Measurements from ENCODE around the gene CYB5D1.

DNA sequence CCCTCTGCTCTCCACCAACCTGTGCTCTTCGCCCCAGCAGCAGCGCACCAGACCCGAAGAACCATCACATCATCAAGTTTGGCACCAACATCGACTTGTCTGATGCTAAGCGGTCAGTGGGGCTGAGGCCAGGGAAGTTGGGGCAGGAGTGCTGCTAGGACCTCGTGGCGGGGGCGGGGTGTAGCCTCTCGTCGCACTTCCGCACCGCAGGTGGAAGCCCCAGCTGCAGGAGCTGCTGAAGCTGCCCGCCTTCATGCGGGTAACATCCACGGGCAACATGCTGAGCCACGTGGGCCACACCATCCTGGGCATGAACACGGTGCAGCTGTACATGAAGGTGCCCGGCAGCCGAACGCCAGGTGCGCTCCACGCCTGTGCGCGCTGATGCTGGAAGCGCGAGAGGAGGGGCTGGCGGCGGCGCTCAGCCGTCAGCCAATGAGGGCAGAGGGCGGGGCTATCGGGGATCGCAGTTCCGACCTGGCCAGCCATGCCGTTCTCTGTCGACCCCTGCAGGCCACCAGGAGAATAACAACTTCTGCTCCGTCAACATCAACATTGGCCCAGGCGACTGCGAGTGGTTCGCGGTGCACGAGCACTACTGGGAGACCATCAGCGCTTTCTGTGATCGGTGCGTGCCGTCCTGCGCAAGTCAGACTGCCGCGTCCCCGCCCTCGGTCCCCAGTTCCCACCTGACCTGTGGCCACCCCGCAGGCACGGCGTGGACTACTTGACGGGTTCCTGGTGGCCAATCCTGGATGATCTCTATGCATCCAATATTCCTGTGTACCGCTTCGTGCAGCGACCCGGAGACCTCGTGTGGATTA, 6.2 kb upstream of the CYB5D1 start:
- TF ChIP-seq ZNF8 (CRISPR knock-in tag; IDR thresholded peaks at IDR 0.05) (no peak), TCF4 (CRISPR knock-in tag; IDR thresholded peaks at IDR 0.05; ENCODE audit: borderline replicate concordance) (no peak), SNAI2 (CRISPR knock-in tag; IDR thresholded peaks at IDR 0.05) (no peak), PPARA (CRISPR knock-in tag; IDR thresholded peaks at IDR 0.05; ENCODE audit: borderline replicate concordance) (no peak), ZNF565 (CRISPR knock-in tag; conservative IDR thresholded peaks at IDR 0.05; ENCODE audit: low read depth) (no peak), CSDC2 (CRISPR knock-in tag; IDR thresholded peaks at IDR 0.05) (no peak), ZC3H10 (CRISPR knock-in tag; IDR thresholded peaks at IDR 0.05) (no peak), BACH2 (CRISPR knock-in tag; IDR thresholded peaks at IDR 0.05; ENCODE audit: borderline replicate concordance) (no peak), ZFP3 (CRISPR knock-in tag; IDR thresholded peaks at IDR 0.05) (no peak)
- TF ChIP-seq, protein P1, sequence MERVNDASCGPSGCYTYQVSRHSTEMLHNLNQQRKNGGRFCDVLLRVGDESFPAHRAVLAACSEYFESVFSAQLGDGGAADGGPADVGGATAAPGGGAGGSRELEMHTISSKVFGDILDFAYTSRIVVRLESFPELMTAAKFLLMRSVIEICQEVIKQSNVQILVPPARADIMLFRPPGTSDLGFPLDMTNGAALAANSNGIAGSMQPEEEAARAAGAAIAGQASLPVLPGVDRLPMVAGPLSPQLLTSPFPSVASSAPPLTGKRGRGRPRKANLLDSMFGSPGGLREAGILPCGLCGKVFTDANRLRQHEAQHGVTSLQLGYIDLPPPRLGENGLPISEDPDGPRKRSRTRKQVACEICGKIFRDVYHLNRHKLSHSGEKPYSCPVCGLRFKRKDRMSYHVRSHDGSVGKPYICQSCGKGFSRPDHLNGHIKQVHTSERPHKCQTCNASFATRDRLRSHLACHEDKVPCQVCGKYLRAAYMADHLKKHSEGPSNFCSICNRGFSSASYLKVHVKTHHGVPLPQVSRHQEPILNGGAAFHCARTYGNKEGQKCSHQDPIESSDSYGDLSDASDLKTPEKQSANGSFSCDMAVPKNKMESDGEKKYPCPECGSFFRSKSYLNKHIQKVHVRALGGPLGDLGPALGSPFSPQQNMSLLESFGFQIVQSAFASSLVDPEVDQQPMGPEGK (CRISPR knock-in tag; IDR thresholded peaks at IDR 0.05; ENCODE audit: borderline replicate concordance) = no peak
- TF ChIP-seq, protein P2, sequence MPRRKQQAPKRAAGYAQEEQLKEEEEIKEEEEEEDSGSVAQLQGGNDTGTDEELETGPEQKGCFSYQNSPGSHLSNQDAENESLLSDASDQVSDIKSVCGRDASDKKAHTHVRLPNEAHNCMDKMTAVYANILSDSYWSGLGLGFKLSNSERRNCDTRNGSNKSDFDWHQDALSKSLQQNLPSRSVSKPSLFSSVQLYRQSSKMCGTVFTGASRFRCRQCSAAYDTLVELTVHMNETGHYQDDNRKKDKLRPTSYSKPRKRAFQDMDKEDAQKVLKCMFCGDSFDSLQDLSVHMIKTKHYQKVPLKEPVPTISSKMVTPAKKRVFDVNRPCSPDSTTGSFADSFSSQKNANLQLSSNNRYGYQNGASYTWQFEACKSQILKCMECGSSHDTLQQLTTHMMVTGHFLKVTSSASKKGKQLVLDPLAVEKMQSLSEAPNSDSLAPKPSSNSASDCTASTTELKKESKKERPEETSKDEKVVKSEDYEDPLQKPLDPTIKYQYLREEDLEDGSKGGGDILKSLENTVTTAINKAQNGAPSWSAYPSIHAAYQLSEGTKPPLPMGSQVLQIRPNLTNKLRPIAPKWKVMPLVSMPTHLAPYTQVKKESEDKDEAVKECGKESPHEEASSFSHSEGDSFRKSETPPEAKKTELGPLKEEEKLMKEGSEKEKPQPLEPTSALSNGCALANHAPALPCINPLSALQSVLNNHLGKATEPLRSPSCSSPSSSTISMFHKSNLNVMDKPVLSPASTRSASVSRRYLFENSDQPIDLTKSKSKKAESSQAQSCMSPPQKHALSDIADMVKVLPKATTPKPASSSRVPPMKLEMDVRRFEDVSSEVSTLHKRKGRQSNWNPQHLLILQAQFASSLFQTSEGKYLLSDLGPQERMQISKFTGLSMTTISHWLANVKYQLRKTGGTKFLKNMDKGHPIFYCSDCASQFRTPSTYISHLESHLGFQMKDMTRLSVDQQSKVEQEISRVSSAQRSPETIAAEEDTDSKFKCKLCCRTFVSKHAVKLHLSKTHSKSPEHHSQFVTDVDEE (CRISPR knock-in tag; IDR thresholded peaks at IDR 0.05) = no peak
- TF ChIP-seq, protein P3, sequence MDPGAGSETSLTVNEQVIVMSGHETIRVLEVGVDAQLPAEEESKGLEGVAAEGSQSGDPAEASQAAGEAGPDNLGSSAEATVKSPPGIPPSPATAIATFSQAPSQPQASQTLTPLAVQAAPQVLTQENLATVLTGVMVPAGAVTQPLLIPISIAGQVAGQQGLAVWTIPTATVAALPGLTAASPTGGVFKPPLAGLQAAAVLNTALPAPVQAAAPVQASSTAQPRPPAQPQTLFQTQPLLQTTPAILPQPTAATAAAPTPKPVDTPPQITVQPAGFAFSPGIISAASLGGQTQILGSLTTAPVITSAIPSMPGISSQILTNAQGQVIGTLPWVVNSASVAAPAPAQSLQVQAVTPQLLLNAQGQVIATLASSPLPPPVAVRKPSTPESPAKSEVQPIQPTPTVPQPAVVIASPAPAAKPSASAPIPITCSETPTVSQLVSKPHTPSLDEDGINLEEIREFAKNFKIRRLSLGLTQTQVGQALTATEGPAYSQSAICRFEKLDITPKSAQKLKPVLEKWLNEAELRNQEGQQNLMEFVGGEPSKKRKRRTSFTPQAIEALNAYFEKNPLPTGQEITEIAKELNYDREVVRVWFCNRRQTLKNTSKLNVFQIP (CRISPR knock-in tag; IDR thresholded peaks at IDR 0.05; ENCODE audit: borderline replicate concordance, low read depth) = no peak
- TF ChIP-seq, protein P4, sequence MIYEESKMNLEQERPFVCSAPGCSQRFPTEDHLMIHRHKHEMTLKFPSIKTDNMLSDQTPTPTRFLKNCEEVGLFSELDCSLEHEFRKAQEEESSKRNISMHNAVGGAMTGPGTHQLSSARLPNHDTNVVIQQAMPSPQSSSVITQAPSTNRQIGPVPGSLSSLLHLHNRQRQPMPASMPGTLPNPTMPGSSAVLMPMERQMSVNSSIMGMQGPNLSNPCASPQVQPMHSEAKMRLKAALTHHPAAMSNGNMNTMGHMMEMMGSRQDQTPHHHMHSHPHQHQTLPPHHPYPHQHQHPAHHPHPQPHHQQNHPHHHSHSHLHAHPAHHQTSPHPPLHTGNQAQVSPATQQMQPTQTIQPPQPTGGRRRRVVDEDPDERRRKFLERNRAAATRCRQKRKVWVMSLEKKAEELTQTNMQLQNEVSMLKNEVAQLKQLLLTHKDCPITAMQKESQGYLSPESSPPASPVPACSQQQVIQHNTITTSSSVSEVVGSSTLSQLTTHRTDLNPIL (CRISPR knock-in tag; IDR thresholded peaks at IDR 0.05; ENCODE audit: low read depth) = no peak
- TF ChIP-seq, protein P5, sequence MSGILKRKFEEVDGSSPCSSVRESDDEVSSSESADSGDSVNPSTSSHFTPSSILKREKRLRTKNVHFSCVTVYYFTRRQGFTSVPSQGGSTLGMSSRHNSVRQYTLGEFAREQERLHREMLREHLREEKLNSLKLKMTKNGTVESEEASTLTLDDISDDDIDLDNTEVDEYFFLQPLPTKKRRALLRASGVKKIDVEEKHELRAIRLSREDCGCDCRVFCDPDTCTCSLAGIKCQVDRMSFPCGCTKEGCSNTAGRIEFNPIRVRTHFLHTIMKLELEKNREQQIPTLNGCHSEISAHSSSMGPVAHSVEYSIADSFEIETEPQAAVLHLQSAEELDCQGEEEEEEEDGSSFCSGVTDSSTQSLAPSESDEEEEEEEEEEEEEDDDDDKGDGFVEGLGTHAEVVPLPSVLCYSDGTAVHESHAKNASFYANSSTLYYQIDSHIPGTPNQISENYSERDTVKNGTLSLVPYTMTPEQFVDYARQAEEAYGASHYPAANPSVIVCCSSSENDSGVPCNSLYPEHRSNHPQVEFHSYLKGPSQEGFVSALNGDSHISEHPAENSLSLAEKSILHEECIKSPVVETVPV (CRISPR knock-in tag; IDR thresholded peaks at IDR 0.05) = no peak

Measured in SK-N-SH treated with all-trans-retinoic acid at 6 μM for 48 hours (cell line).